CD4-positive, alpha-beta memory T cell (primary cell): ENCODE results near the gene LRP8. TPM values are rescaled to one million over a fixed set of nuclear protein-coding genes. Genes with fewer than 3 reads are reported as not detected.

Source experiments
- CTCF ChIA-PET: fragments of 350-600 bp; sonication (Branson Sonifier 250); formaldehyde crosslinking; loops from one replicate; lab custom pipeline; 2021; ENCODE audit warnings: inconsistent platforms; ENCODE audit not compliant: partially characterized antibody; lab: Charles Lee
- POLR2A ChIA-PET: fragments of 350-600 bp; sonication (Branson Sonifier 250); formaldehyde crosslinking; loops from one replicate; lab custom pipeline; 2021; ENCODE audit not compliant: partially characterized antibody; lab: Charles Lee
- DNase-seq, 5 donors: peaks; one replicate each; pipeline versions ENCODE4 v3.0.0 to v3.0.0-alpha.2; 2020 to 2022; ENCODE audit warnings: mixed read lengths in 1 of 5
- H3K27ac ChIP-seq: one replicate; pipeline ENCODE4 v1.7.0; 2013; ENCODE audit warnings: low read depth, low read length
- H3K27me3 ChIP-seq: 2 replicates; pipeline ENCODE4 v1.7.0; 2013; ENCODE audit warnings: mild to moderate bottlenecking, low read length, moderate library complexity; ENCODE audit not compliant: insufficient read depth
- H3K36me3 ChIP-seq: 2 replicates; pipeline ENCODE4 v1.7.0; 2013; ENCODE audit warnings: mild to moderate bottlenecking, low read length, moderate library complexity; ENCODE audit not compliant: insufficient read depth
- H3K4me1 ChIP-seq: 2 replicates; pipeline ENCODE4 v1.7.0; 2013; ENCODE audit warnings: mild to moderate bottlenecking, low read length, moderate library complexity; ENCODE audit not compliant: insufficient read depth
- H3K4me3 ChIP-seq, 2 donors: one replicate each; pipeline ENCODE4 v1.7.0; 2013; ENCODE audit warnings: low read length in 2 of 2, mild to moderate bottlenecking in 1 of 2
- H3K9me3 ChIP-seq, 2 donors: one replicate each; pipeline ENCODE4 v1.7.0; 2013; ENCODE audit warnings: low read length in 2 of 2, control low read depth in 1 of 2; ENCODE audit not compliant: control insufficient read depth in 1 of 2
- H3K27ac Mint-ChIP-seq, 7 donors: one replicate each; pipeline ENCODE4 v1.8.0; 2020 to 2021; ENCODE audit warnings: mixed read lengths in 7 of 7, mild to moderate bottlenecking in 6 of 7, inconsistent platforms in 3 of 7, moderate library complexity in 3 of 7
- H3K27me3 Mint-ChIP-seq, 2 donors: one replicate each; pipeline ENCODE4 v1.8.0; 2020 to 2021; ENCODE audit warnings: mixed read lengths in 2 of 2
- H3K36me3 Mint-ChIP-seq, 2 donors: one replicate each; pipeline ENCODE4 v1.8.0; 2020 to 2021; ENCODE audit warnings: mixed read lengths in 2 of 2, inconsistent platforms in 1 of 2, mild to moderate bottlenecking in 1 of 2
- H3K4me1 Mint-ChIP-seq, 4 donors: one replicate each; pipeline ENCODE4 v1.8.0; 2020 to 2021; ENCODE audit warnings: mixed read lengths in 4 of 4, mild to moderate bottlenecking in 1 of 4
- H3K4me3 Mint-ChIP-seq, 8 donors: one replicate each; pipeline ENCODE4 v1.8.0; 2020 to 2021; ENCODE audit warnings: mixed read lengths in 8 of 8, mild to moderate bottlenecking in 7 of 8, moderate library complexity in 6 of 8, inconsistent platforms in 3 of 8
- H3K9me3 Mint-ChIP-seq, 8 donors: one replicate each; pipeline ENCODE4 v1.8.0; 2020 to 2021; ENCODE audit warnings: mixed read lengths in 8 of 8, mild to moderate bottlenecking in 5 of 8, inconsistent platforms in 3 of 8, moderate library complexity in 1 of 8
- intact Hi-C: fragments of 100-400 bp; cut with micrococcal nuclease; formaldehyde crosslinking; loops from one replicate; pipeline ENCODE4 v1.15.1; 2023
- polyA plus RNA-seq, 2 donors: library from polyadenylated mRNA; unstranded; fragments of 300-500 nt; fragmentation: Illumina TruSeq; gene quantifications; one replicate each; pipeline ENCODE4 v1.2.3, GENCODE V29; 2021
- total RNA-seq, 2 experiments: library from RNA; stranded (reverse); gene quantifications; one replicate each; pipeline ENCODE4 v1.2.3, GENCODE V29; 2021

Gene LRP8
- total RNA-seq (10 to 100 TPM; 16.3 to 17.6 TPM), polyA plus RNA-seq (1 to 10 TPM in 1 of 2 donors, under 1 TPM in 1; 0.91 to 3.7 TPM)

GRCh38 chr1:53328009-53328461 lies at the start of gene LRP8:
TSS of gene LRP8 (minus strand) at chr1:53328070. CDS start at chr1:53327912, 158 bp downstream.
- Histone ChIP-seq H3K9me3 (no peaks in the 10 kb centered on the region), H3K4me3 (peak within 1 kb of the TSS; percentile 78 to 82), H3K27me3 (no peaks in the 10 kb centered on the region), H3K27ac (peak within 1 kb of the TSS; percentile 60), H3K4me1 (peaks cover 12% of the 10 kb centered on the region), H3K36me3 (no peaks in the 10 kb centered on the region)
- Mint-ChIP-seq H3K4me1 (peaks cover 10 to 32% (median 17%) of the 10 kb centered on the region in 4 donors), H3K36me3 (peaks cover 0 to 9% of the 10 kb centered on the region in 2 donors), H3K27ac (peak within 1 kb of the TSS; percentile 87 to 97 (median 92)), H3K9me3 (peaks cover 0 to 2% (median 0%) of the 10 kb centered on the region in 8 donors), H3K4me3 (peak within 1 kb of the TSS; percentile 92 to 98 (median 94)), H3K27me3 (no peaks in the 10 kb centered on the region)
- intact Hi-C loops = loop anchor here (1.0 to 5.0 kb wide), 3 partner anchors 36 to 85 kb away; no protein-coding TSS in a partner anchor
- DNase-seq = peak; percentile 72 to 80 (median 77)
- ChIA-PET POLR2A (interaction anchor here (0.9 to 3.1 kb wide), 3 partner anchors 40 to 85 kb away, joined by 4 to 31 read pairs (median 24); no protein-coding TSS in a partner anchor), CTCF (no interaction called here)

GRCh38 chr1:53377438-53377841 lies 49.6 kb upstream of the LRP8 start:
- Histone ChIP-seq H3K36me3 (no peaks in the 10 kb centered on the region), H3K27ac (no peak overlapping the region), H3K27me3 (no peaks in the 10 kb centered on the region), H3K4me1 (no peaks in the 10 kb centered on the region), H3K4me3 (no peak overlapping the region), H3K9me3 (no peaks in the 10 kb centered on the region)
- ChIA-PET CTCF (no interaction called here), POLR2A (interaction anchor here (0.5 kb wide), 1 partner anchor 16 kb away, joined by 4 read pairs; no protein-coding TSS in a partner anchor)
- Mint-ChIP-seq H3K4me3 (no peak overlapping the region), H3K36me3 (no peaks in the 10 kb centered on the region), H3K4me1 (peaks cover 0 to 2% (median 0%) of the 10 kb centered on the region in 4 donors), H3K27me3 (peaks cover 2 to 6% of the 10 kb centered on the region in 2 donors), H3K9me3 (no peaks in the 10 kb centered on the region), H3K27ac (no peak overlapping the region)
- intact Hi-C loops = no loop called here
- no peak for DNase-seq

GRCh38 chr1:53376742-53377437 lies 49.0 kb upstream of the LRP8 start:
- Histone ChIP-seq H3K4me1 (no peaks in the 10 kb centered on the region), H3K27me3 (no peaks in the 10 kb centered on the region), H3K4me3 (no peak overlapping the region), H3K36me3 (no peaks in the 10 kb centered on the region), H3K9me3 (no peaks in the 10 kb centered on the region), H3K27ac (no peak overlapping the region)
- intact Hi-C loops = no loop called here
- H3K4me1 Mint-ChIP-seq = peaks cover 0 to 2% (median 0%) of the 10 kb centered on the region in 4 donors
- H3K36me3 Mint-ChIP-seq = no peaks in the 10 kb centered on the region
- H3K4me3 Mint-ChIP-seq = no peak overlapping the region
- CTCF ChIA-PET = no interaction called here
- H3K27me3 Mint-ChIP-seq = peaks cover 2 to 6% of the 10 kb centered on the region in 2 donors
- POLR2A ChIA-PET = no interaction called here
- H3K27ac Mint-ChIP-seq = peak overlapping the region in 1 of 7 donors; percentile 31
- H3K9me3 Mint-ChIP-seq = no peaks in the 10 kb centered on the region
- DNase-seq = no peak

GRCh38 chr1:53376041-53376461 lies 48.2 kb upstream of the LRP8 start:
- Mint-ChIP-seq H3K4me1 (peaks cover 0 to 2% (median 0%) of the 10 kb centered on the region in 4 donors), H3K27me3 (peaks cover 1 to 2% of the 10 kb centered on the region in 2 donors), H3K36me3 (no peaks in the 10 kb centered on the region), H3K9me3 (no peaks in the 10 kb centered on the region), H3K27ac (no peak overlapping the region), H3K4me3 (no peak overlapping the region)
- H3K4me1 ChIP-seq = no peaks in the 10 kb centered on the region
- no peaks in the 10 kb centered on the region for H3K36me3 ChIP-seq
- DNase-seq = no peak
- CTCF ChIA-PET = no interaction called here
- no peaks in the 10 kb centered on the region for H3K27me3 ChIP-seq
- intact Hi-C loops = no loop called here
- POLR2A ChIA-PET = no interaction called here
- H3K9me3 ChIP-seq = no peaks in the 10 kb centered on the region
- no peak overlapping the region for H3K27ac ChIP-seq
- no peak overlapping the region for H3K4me3 ChIP-seq

- no peaks in the 10 kb centered on the region for H3K9me3 Mint-ChIP-seq
- Histone ChIP-seq H3K9me3 (no peaks in the 10 kb centered on the region), H3K36me3 (no peaks in the 10 kb centered on the region), H3K27ac (no peak overlapping the region), H3K4me1 (no peaks in the 10 kb centered on the region), H3K4me3 (no peak overlapping the region), H3K27me3 (no peaks in the 10 kb centered on the region)
- H3K4me1 Mint-ChIP-seq = peaks cover 0 to 2% (median 0%) of the 10 kb centered on the region in 4 donors
- CTCF ChIA-PET = interaction anchor here (1.6 kb wide), 1 partner anchor 18 kb away, joined by 4 read pairs; no protein-coding TSS in a partner anchor
- no peaks in the 10 kb centered on the region for H3K36me3 Mint-ChIP-seq
- no peak for DNase-seq
- peaks cover 1 to 2% of the 10 kb centered on the region in 2 donors for H3K27me3 Mint-ChIP-seq
- no peak overlapping the region for H3K4me3 Mint-ChIP-seq
- POLR2A ChIA-PET = no interaction called here
- H3K27ac Mint-ChIP-seq = no peak overlapping the region
- intact Hi-C loops = no loop called here
Observed at GRCh38 chr1:53375440-53375839, 47.6 kb upstream of the LRP8 start.

GRCh38 chr1:53373246-53373645 lies 45.4 kb upstream of the LRP8 start:
- H3K36me3 ChIP-seq = no peaks in the 10 kb centered on the region
- Mint-ChIP-seq H3K27ac (no peak overlapping the region), H3K9me3 (no peaks in the 10 kb centered on the region), H3K4me3 (no peak overlapping the region), H3K27me3 (peaks cover 0 to 1% of the 10 kb centered on the region in 2 donors), H3K4me1 (peaks cover 1 to 10% (median 8%) of the 10 kb centered on the region in 4 donors), H3K36me3 (no peaks in the 10 kb centered on the region)
- CTCF ChIA-PET = no interaction called here
- no peaks in the 10 kb centered on the region for H3K27me3 ChIP-seq
- H3K9me3 ChIP-seq = no peaks in the 10 kb centered on the region
- no peak for DNase-seq
- peaks cover 10% of the 10 kb centered on the region for H3K4me1 ChIP-seq
- no peak overlapping the region for H3K27ac ChIP-seq
- no peak overlapping the region for H3K4me3 ChIP-seq
- intact Hi-C loops = no loop called here
- POLR2A ChIA-PET = no interaction called here

- Histone ChIP-seq H3K27me3 (no peaks in the 10 kb centered on the region), H3K27ac (no peak overlapping the region), H3K4me3 (no peak overlapping the region), H3K9me3 (no peaks in the 10 kb centered on the region), H3K4me1 (peaks cover 18% of the 10 kb centered on the region), H3K36me3 (no peaks in the 10 kb centered on the region)
- no peak overlapping the region for H3K27ac Mint-ChIP-seq
- intact Hi-C loops = no loop called here
- ChIA-PET POLR2A (no interaction called here), CTCF (interaction anchor here (1.1 kb wide), 1 partner anchor 18 kb away, joined by 5 read pairs; no protein-coding TSS in a partner anchor)
- peaks cover 8 to 17% (median 15%) of the 10 kb centered on the region in 4 donors for H3K4me1 Mint-ChIP-seq
- DNase-seq = no peak
- peaks cover 0 to 1% of the 10 kb centered on the region in 2 donors for H3K27me3 Mint-ChIP-seq
- H3K4me3 Mint-ChIP-seq = no peak overlapping the region
- H3K9me3 Mint-ChIP-seq = no peaks in the 10 kb centered on the region
- no peaks in the 10 kb centered on the region for H3K36me3 Mint-ChIP-seq
Observed at GRCh38 chr1:53372501-53372951, 44.7 kb upstream of the LRP8 start.
